ENCODE measurements around the gene QRFP.

Gene QRFP

GRCh38 chr9:130930132-130930803, 33.7 kb upstream of the QRFP start:
- H3K4me3 ChIP-seq (replicated peaks in 1 of 2; ENCODE audit: low read depth in 2 of 2, low read length in 2 of 2) = no peak overlapping the region
- no peak for DNase-seq (ENCODE audit: low read depth in 2 of 2)
- TF ChIP-seq CTCF (IDR thresholded peaks at IDR 0.05; ENCODE audit: low read depth, low read length) = no peak

GRCh38 chr9:130929571-130930038, 33.0 kb upstream of the QRFP start:
- TF ChIP-seq CTCF (IDR thresholded peaks at IDR 0.05; ENCODE audit: low read depth, low read length) = no peak
- DNase-seq (ENCODE audit: low read depth in 2 of 2) = no peak
- H3K4me3 ChIP-seq (replicated peaks in 1 of 2; ENCODE audit: low read depth in 2 of 2, low read length in 2 of 2) = no peak overlapping the region

GRCh38 chr9:130927995-130928900, 31.6 kb upstream of the QRFP start:
- no peak for TF ChIP-seq CTCF (IDR thresholded peaks at IDR 0.05; ENCODE audit: low read depth, low read length)
- DNase-seq (ENCODE audit: low read depth in 2 of 2) = peak; percentile 67 to 71
- H3K4me3 ChIP-seq (replicated peaks in 1 of 2; ENCODE audit: low read depth in 2 of 2, low read length in 2 of 2) = no peak overlapping the region

- no peak for TF ChIP-seq CTCF (IDR thresholded peaks at IDR 0.05; ENCODE audit: low read depth, low read length)
- no peak overlapping the region for H3K4me3 ChIP-seq (replicated peaks in 1 of 2; ENCODE audit: low read depth in 2 of 2, low read length in 2 of 2)
- DNase-seq (ENCODE audit: low read depth in 2 of 2) = no peak
These were observed 30.7 kb upstream of the QRFP start for GRCh38 chr9:130927338-130927737.

- TF ChIP-seq CTCF (IDR thresholded peaks at IDR 0.05; ENCODE audit: low read depth, low read length) = no peak
- no peak overlapping the region for H3K4me3 ChIP-seq (replicated peaks in 1 of 2; ENCODE audit: low read depth in 2 of 2, low read length in 2 of 2)
- DNase-seq (ENCODE audit: low read depth in 2 of 2) = no peak
These were observed 28.6 kb upstream of the QRFP start for GRCh38 chr9:130925050-130925678.

- DNase-seq (ENCODE audit: low read depth in 2 of 2) = no peak
- no peak overlapping the region for H3K4me3 ChIP-seq (replicated peaks in 1 of 2; ENCODE audit: low read depth in 2 of 2, low read length in 2 of 2)
- no peak for TF ChIP-seq CTCF (IDR thresholded peaks at IDR 0.05; ENCODE audit: low read depth, low read length)
These were observed 27.8 kb upstream of the QRFP start for GRCh38 chr9:130924448-130924788.
